Upper lobe of left lung (tissue), 6 donors: Measurements from ENCODE around the gene CRLF1. TPM values are rescaled to one million over a fixed set of nuclear protein-coding genes. Genes with fewer than 3 reads are reported as not detected.

ENCODE experiments used
- ATAC-seq, 2 donors: fragments of 200-7000 bp; cut with Tn5 transposase; one replicate each; pipeline ENCODE4 v1.9.1; 2022; ENCODE audit warnings: mild to moderate bottlenecking in 2 of 2, moderate library complexity in 2 of 2; ENCODE audit not compliant: low FRiP score in 2 of 2
- DNase-seq, 2 donors: peaks; one replicate each; pipeline ENCODE4 v3.0.0-alpha.2; 2019 to 2020
- H3K27ac ChIP-seq, 4 donors: fragments of 200-600 bp; sonication (generic); one replicate each; pipeline ENCODE4 v1.5.1; 2016 to 2019
- H3K27me3 ChIP-seq, 4 donors: fragments of 200-600 bp; sonication (generic); one replicate each; pipeline ENCODE4 v1.5.1; 2017 to 2019
- H3K36me3 ChIP-seq, 4 donors: fragments of 200-600 bp; sonication (generic); one replicate each; pipeline ENCODE4 v1.5.1; 2016 to 2019
- H3K4me1 ChIP-seq, 4 donors: fragments of 200-600 bp; sonication (generic); one replicate each; pipeline ENCODE4 v1.5.1; 2018 to 2019
- H3K4me3 ChIP-seq, 4 donors: fragments of 200-600 bp; sonication (generic); one replicate each; pipeline ENCODE4 v1.5.1; 2017 to 2019; ENCODE audit warnings: mild to moderate bottlenecking in 2 of 4, moderate library complexity in 1 of 4
- H3K9me3 ChIP-seq, 4 donors: fragments of 200-600 bp; sonication (generic); one replicate each; pipeline ENCODE4 v1.5.1; 2018 to 2019
- CTCF ChIP-seq, 6 experiments: fragments of 450-650 bp in 4 of 6; fragments of 200-600 bp in 2 of 6; sonication (generic) in 2 of 6; IDR thresholded peaks; one replicate each; pipeline ENCODE4 v1.5.1; 2016 to 2019; ENCODE audit warnings: antibody characterized with exemption in 6 of 6
- EP300 ChIP-seq, 4 donors: sonication (generic); formaldehyde crosslinking; IDR thresholded peaks; one replicate each; pipeline ENCODE4 v1.5.1; 2017; ENCODE audit warnings: antibody characterized with exemption in 4 of 4, control low read depth in 2 of 4
- POLR2A ChIP-seq, 4 donors: fragments of 450-650 bp; IDR thresholded peaks; one replicate each; pipeline ENCODE4 v1.5.1; 2016 to 2017; ENCODE audit warnings: antibody characterized with exemption in 4 of 4, mild to moderate bottlenecking in 2 of 4
- POLR2AphosphoS5 ChIP-seq, 2 donors: sonication (generic); formaldehyde crosslinking; IDR thresholded peaks; one replicate each; pipeline ENCODE4 v1.5.1; 2017; ENCODE audit warnings: antibody characterized with exemption in 2 of 2
- WGBS, 2 donors: methylation state at CpG; one replicate each; pipeline ENCODE4 v1.1.5; 2017 to 2018; 5-methylcytosine and 5-hydroxymethylcytosine counted together
- total RNA-seq, 6 donors: library from RNA; depleted of rRNA in 4 of 6; stranded (reverse); fragments of >200 nt in 4 of 6; gene quantifications; one replicate each; pipeline versions ENCODE4 v1.1.0 to v1.2.1, GENCODE V29; 2016 to 2021
- donor health status: DM: no; HTN: no; CAD: no; lungs with moderate emphysema.
- donor health status: DM: no; HTN: yes; CAD: no; lungs with severe emphysema.

Gene CRLF1
- total RNA-seq, 6 donors from 2014 or later, result 15.0 to 54.8 (median 20.0) TPM

DNA sequence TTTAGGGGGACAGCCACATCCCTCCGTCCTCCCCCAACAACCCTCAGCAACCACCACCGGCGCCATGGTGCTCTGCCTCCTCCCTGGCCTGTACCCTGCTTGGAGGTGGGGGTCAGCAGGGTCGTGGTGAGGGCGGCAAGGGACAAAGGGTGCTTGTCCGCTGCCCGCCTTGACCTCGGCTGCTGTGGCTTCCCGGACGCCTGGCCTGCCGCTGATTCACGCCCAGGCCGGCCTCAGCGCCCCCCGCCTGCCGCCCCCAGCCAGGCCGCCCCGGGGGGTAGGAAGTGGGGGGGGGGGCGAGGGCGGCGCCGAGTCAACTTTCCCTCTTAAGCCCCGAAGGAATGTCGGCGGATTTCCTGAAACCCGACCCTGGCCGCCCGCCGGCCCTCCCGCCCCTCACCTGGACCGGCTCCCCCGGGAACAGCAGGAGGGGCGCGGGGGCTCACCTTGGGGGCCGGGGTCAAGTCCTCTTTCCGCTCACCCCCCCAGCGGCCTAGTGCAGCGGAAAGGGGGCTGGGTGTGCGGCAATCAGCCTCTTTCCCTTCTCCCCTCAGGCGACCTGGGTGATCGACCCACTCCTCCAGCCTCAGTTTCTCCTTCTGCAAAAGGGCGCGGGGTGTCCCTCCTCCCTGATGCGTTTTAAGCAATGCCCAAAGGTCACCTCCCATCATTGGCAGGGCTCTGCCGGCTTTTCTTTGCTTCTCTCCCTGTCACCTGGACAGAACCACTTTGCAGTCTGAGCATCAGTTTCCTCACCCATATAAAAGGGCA is 4.1 kb upstream of the CRLF1 start:
- Histone ChIP-seq H3K36me3 (no peaks in the 10 kb centered on the region), H3K27me3 (peaks cover 2 to 72% (median 47%) of the 10 kb centered on the region in 4 donors), H3K9me3 (no peaks in the 10 kb centered on the region), H3K4me1 (peaks cover 47 to 62% (median 52%) of the 10 kb centered on the region in 4 donors), H3K4me3 (no peak overlapping the region), H3K27ac (no peak overlapping the region)
- peak in 1 of 2 donors; percentile 82 for DNase-seq
- WGBS, 2 donors, result 4 to 5% methylated on average over 9 to 22 of the region's 45 CpGs
- no peak for TF ChIP-seq CTCF (IDR thresholded peaks at IDR 0.05)
- TF ChIP-seq EP300 (IDR thresholded peaks at IDR 0.05), result no peak
- no peak for TF ChIP-seq POLR2AphosphoS5 (IDR thresholded peaks at IDR 0.05)
- TF ChIP-seq POLR2A (IDR thresholded peaks at IDR 0.05), result no peak
- ATAC-seq, result no peak

- Histone ChIP-seq H3K36me3 (no peaks in the 10 kb centered on the region), H3K4me1 (peaks cover 48 to 68% (median 52%) of the 10 kb centered on the region in 4 donors), H3K27me3 (peaks cover 2 to 77% (median 50%) of the 10 kb centered on the region in 4 donors), H3K9me3 (no peaks in the 10 kb centered on the region), H3K27ac (no peak overlapping the region), H3K4me3 (no peak overlapping the region)
- no peak for ATAC-seq
- DNase-seq, result no peak
- WGBS, 2 donors, result 23% methylated on average over 3 of the region's 3 CpGs; no CpG with 5 or more reads in 1 of the 2 donors
- TF ChIP-seq POLR2AphosphoS5 (IDR thresholded peaks at IDR 0.05) (no peak), CTCF (IDR thresholded peaks at IDR 0.05) (no peak), POLR2A (IDR thresholded peaks at IDR 0.05) (no peak), EP300 (IDR thresholded peaks at IDR 0.05) (no peak)
Observed at GRCh38 chr19:18610245-18610555, 3.6 kb upstream of the CRLF1 start.

DNA sequence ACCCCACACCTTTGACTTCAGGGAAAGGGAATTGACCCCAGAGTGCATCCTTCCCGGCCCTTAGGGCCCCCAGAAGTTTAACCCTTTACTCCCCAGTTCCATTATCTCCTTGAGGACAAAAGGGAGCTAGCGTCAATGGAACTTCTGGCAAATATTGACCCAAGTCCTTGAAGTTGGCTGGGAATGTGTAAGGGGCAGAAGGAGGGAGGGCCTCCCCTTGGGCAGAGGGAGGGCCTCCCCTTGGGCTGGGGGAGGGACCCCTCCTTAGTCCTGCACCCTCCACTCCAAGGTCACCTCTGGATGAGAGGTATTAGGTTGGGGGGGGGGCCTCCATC is 3.1 kb upstream of the CRLF1 start:
- DNase-seq (no peak), ATAC-seq (peak in 1 of 2 donors; percentile 60)
- Histone ChIP-seq H3K27me3 (peaks cover 2 to 81% (median 53%) of the 10 kb centered on the region in 4 donors), H3K4me1 (peaks cover 48 to 70% (median 52%) of the 10 kb centered on the region in 4 donors), H3K36me3 (no peaks in the 10 kb centered on the region), H3K9me3 (no peaks in the 10 kb centered on the region), H3K27ac (no peak overlapping the region), H3K4me3 (no peak overlapping the region)
- TF ChIP-seq POLR2A (IDR thresholded peaks at IDR 0.05), result no peak
- TF ChIP-seq EP300 (IDR thresholded peaks at IDR 0.05), result no peak
- no peak for TF ChIP-seq POLR2AphosphoS5 (IDR thresholded peaks at IDR 0.05)
- no peak for TF ChIP-seq CTCF (IDR thresholded peaks at IDR 0.05)
- 32 to 38% methylated on average over 2 of the region's 2 CpGs for WGBS, 2 donors

DNA sequence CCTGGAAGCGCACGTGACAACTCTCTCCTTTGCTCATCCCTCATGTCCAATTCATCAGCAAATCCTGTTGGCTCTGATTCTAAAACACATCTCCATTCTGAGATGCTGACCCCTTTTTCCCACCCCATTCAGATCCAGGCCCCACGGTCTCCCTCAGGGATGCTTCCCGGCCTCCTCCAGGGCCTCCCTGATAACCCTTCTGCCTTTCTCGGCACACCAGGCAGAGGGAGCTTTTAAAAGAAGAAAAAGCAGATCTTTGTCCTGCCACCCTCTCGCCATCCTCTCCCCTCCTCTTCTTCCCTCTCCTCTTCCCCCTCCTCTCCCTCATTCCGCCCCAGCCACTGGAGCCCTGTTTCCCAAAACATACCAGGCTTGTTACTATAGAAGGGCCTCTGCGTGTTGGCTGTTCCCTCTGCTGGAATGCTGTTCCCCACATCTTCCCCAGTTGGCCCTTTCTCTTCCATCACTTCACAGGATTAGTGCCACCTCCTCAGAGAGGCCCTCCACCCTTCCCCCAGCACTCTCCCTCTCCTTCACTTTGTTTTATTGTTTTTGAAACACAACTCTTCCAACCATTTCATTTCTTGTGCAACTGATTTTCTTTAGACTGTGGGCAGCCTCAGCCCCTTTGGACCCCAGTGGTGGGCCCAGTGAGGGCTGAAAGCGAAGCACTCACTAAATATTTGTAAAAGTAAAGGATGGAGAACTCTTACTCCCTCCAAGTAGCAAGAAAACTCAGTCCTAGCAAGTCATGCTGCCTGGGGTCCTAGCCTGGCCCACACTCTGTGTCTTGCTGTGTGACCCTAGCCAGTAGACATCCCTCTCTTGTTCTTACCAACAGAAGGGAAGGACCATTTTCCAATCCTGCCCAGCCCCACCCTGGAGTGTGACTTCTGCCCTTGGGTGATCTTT is 2.5 kb upstream of the CRLF1 start:
- DNase-seq (no peak), ATAC-seq (no peak)
- 54 to 58% methylated on average over 9 of the region's 9 CpGs for WGBS, 2 donors
- Histone ChIP-seq H3K27ac (no peak overlapping the region), H3K36me3 (no peaks in the 10 kb centered on the region), H3K4me3 (no peak overlapping the region), H3K27me3 (peaks cover 2 to 86% (median 54%) of the 10 kb centered on the region in 4 donors), H3K4me1 (peaks cover 48 to 71% (median 53%) of the 10 kb centered on the region in 4 donors), H3K9me3 (no peaks in the 10 kb centered on the region)
- TF ChIP-seq POLR2AphosphoS5 (IDR thresholded peaks at IDR 0.05) (no peak), EP300 (IDR thresholded peaks at IDR 0.05) (no peak), CTCF (IDR thresholded peaks at IDR 0.05) (no peak), POLR2A (IDR thresholded peaks at IDR 0.05) (no peak)
